Right cardiac atrium (tissue), 5 donors: Measurements from ENCODE around the gene RPL29. TPM values are rescaled to one million over a fixed set of nuclear protein-coding genes. Genes with fewer than 3 reads are reported as not detected.
A peak's percentile ranks its signal among the peaks of the same experiment; 100 is the strongest.

Source experiments
- ATAC-seq, 2 donors: fragments of 200-7000 bp; cut with Tn5 transposase; one replicate each; pipeline versions ENCODE4 v1.8.0 to v1.9.1; 2020; ENCODE audit warnings: moderate library complexity in 2 of 2, mild to moderate bottlenecking in 1 of 2
- DNase-seq, 3 donors: peaks; one replicate each; pipeline ENCODE4 v3.0.0-alpha.2; 2020
- H3K27ac ChIP-seq: one replicate; pipeline ENCODE4 v1.5.1; 2013; ENCODE audit warnings: mild to moderate bottlenecking, low read length, control low read depth, moderate library complexity
- H3K27me3 ChIP-seq: one replicate; pipeline ENCODE4 v1.6.1; 2013; ENCODE audit not compliant: control insufficient read depth, insufficient read depth
- H3K4me1 ChIP-seq: one replicate; pipeline ENCODE4 v1.6.1; 2013; ENCODE audit warnings: low read length; ENCODE audit not compliant: control insufficient read depth, insufficient read depth
- H3K4me3 ChIP-seq: one replicate; pipeline ENCODE4 v1.5.1; 2013; ENCODE audit warnings: low read length, control low read depth
- H3K9me3 ChIP-seq: one replicate; pipeline ENCODE4 v1.6.1; 2013; ENCODE audit warnings: low read length; ENCODE audit not compliant: control insufficient read depth
- WGBS: extraction: QIAGEN DNeasy Blood & Tissue Kit; methylation state at CpG from one replicate; pipeline ENCODE4 v1.1.7; 2013; 5-methylcytosine and 5-hydroxymethylcytosine counted together
- intact Hi-C, 4 donors: fragments of 100-400 bp; cut with DNase I; formaldehyde crosslinking; loops; one replicate each; pipeline versions ENCODE4 v1.11.0 to v1.14.0; 2022 to 2023
- polyA plus RNA-seq: library from polyadenylated mRNA; stranded (reverse); fragments of 200-250 nt; gene quantifications from one replicate; pipeline ENCODE4 v1.2.3, GENCODE V29; 2013
- total RNA-seq, 4 donors: library from RNA; stranded (reverse); fragmentation: NEBNext Ultra II Directional; extraction: Animal tissue kit (Norgen Biotek cat#: 25700); gene quantifications; one replicate each; pipeline ENCODE4 v1.2.1, GENCODE V29; 2021
- donor health status: healthy with polysubstance abuse.
- donor health status: DM: no; HTN: yes; CAD: no.
- donor health status: DM: no; HTN: no; CAD: no.
- donor health status: DM: no; HTN: yes; CAD: no; lungs with severe emphysema.
- donor health status: DM: yes; HTN: yes; CAD: no.

RPL29 gene
- total and polyA plus RNA-seq, 5 donors: 548 to 1,285 (median 645) TPM

DNA sequence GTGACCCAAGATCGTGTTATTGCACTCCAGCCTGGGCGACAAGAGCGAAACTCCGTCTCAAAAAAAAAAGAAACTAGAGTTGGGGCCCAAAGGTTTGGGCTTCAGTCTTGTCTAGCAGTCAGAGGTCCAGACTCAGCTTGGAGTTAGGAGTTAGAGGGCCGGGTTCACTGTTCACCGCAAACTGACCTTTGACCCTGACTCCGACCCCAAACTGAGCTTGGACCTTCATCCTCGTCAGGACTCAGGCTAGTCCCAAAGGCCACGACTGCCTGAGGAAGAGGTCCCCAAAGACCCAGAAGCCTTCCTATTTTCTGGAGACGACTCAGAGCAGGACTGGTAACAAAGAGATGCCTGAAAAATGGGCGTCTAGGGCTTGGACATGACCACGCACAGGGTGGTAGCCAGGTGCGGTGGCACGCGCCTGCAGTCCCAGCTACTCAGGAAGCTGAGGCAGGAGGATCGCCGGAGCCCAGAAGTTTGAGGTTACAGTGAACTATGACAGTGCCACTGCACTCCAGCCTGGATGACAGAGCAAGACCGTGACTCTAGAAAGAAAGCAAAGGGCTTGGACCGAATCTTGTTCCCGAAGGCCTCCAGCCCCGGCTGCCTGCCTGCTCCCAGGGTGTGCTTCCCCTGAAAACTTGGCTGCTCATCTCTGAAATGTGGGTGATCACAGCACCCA lies 22.8 kb upstream of the RPL29 start:
- no peak overlapping the region for H3K4me3 ChIP-seq
- H3K4me1 ChIP-seq: peaks cover 52% of the 10 kb centered on the region
- H3K27ac ChIP-seq: peak overlapping the region; percentile 98
- 87% methylated on average over 21 of the region's 21 CpGs for whole genome bisulfite sequencing
- no peak for ATAC-seq
- intact Hi-C loops: loop anchor here in 1 of 4 donors (5.0 kb wide), 1 partner anchor 34 kb away; no protein-coding TSS in a partner anchor
- H3K27me3 ChIP-seq: no peaks in the 10 kb centered on the region
- no peaks in the 10 kb centered on the region for H3K9me3 ChIP-seq
- DNase-seq: peak in 1 of 3 donors; percentile 28

DNA sequence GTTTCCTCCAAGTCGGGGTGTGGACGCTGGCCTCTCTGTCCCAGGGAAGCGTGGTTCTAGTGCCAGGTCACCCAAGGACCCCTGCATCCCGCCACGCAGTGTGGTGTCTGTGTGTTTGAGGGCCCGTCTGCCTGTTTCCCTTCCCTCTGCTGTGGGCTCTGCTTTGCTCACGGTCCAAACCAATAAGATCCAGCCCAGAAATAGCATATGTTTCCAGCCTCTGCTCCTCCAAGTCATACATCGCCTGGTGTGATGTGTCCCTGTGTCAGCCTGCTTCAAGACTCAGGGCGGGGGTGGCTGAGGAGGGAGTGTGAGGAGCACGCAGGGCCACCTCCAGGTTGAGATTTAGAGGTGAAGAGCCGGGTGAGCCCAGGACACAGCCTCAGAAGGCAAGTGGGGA lies 21.9 kb upstream of the RPL29 start:
- 47% methylated on average over 11 of the region's 11 CpGs for WGBS
- peaks cover 50% of the 10 kb centered on the region for H3K4me1 ChIP-seq
- DNase-seq (peak in 1 of 3 donors; percentile 55), ATAC-seq (peak in 1 of 2 donors; percentile 4)
- H3K27ac ChIP-seq: peak overlapping the region; percentile 26
- no peak overlapping the region for H3K4me3 ChIP-seq
- intact Hi-C loops: loop anchor here in 1 of 4 donors (5.0 kb wide), 1 partner anchor 35 kb away; no protein-coding TSS in a partner anchor
- no peaks in the 10 kb centered on the region for H3K27me3 ChIP-seq
- H3K9me3 ChIP-seq: no peaks in the 10 kb centered on the region

DNA sequence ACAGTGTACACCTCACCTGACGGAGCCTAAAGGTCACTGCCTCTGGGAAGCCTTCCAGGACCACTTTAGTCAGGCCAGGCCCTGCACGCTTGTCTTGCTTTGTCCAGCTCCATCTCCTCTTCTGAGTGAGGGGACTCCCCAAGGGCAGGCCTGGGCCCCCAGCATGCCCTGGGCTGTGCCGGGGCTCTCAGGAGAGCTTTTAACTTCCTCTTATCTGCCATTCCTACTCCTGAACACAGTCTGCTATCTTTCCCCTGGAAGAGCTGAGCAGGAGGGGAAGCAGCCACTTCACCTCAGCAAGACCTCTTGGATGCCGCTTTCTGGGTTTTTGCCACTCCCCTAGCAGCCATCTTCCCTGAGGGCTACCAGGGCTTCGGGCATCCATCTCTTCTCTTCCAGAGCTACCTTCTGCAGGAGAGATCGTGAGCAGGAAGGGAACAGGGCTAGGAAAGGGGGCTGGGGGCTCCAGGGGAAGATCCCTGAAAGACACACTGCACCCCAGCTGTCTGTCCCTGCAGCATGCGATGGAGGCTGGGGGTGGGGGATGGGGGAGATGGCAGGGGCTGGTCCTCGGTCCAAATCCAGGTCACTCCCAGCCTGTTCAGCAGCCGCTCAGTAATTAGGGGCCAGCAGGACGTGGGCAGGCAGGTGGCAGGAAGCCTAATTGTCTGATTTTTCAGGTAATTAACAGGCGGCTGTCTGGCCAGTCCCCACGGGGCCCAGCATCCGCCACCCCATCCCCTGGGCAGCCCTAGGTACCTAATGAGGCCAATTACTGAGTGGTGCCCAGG lies 19.9 kb upstream of the RPL29 start:
- WGBS: 84% methylated on average over 13 of the region's 13 CpGs
- no peak for ATAC-seq
- no peaks in the 10 kb centered on the region for H3K27me3 ChIP-seq
- H3K4me3 ChIP-seq: no peak overlapping the region
- H3K27ac ChIP-seq: no peak overlapping the region
- peaks cover 33% of the 10 kb centered on the region for H3K4me1 ChIP-seq
- H3K9me3 ChIP-seq: no peaks in the 10 kb centered on the region
- DNase-seq: no peak
- intact Hi-C loops: loop anchor here in 1 of 4 donors (5.0 kb wide), 1 partner anchor 37 kb away; no protein-coding TSS in a partner anchor

DNA sequence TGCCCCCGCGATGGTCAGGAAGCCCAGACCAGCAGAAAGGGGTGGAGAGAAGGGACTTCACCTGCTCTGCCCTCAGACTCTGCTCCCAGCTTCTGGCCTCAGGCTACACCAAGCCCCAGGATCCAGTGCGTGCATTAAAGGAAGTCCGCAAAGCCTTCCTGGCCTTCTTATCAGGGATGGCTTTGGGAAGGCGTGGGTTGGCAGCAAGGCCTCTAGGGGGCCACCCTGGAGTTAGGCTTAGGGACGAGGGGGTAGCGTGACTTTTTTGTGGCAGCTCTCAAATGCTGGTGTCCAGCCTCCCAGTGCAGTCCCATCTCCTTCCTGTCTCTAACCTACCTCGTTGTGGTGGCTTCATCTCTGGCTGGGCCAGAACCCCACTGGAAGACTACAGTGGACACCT lies 18.9 kb upstream of the RPL29 start:
- WGBS: 60% methylated on average over 8 of the region's 8 CpGs
- DNase-seq: no peak
- no peak overlapping the region for H3K4me3 ChIP-seq
- ATAC-seq: no peak
- H3K27me3 ChIP-seq: no peaks in the 10 kb centered on the region
- H3K4me1 ChIP-seq: peaks cover 23% of the 10 kb centered on the region
- no peak overlapping the region for H3K27ac ChIP-seq
- intact Hi-C loops: loop anchor here in 1 of 4 donors (5.0 kb wide), 1 partner anchor 38 kb away; no protein-coding TSS in a partner anchor
- H3K9me3 ChIP-seq: no peaks in the 10 kb centered on the region

DNA sequence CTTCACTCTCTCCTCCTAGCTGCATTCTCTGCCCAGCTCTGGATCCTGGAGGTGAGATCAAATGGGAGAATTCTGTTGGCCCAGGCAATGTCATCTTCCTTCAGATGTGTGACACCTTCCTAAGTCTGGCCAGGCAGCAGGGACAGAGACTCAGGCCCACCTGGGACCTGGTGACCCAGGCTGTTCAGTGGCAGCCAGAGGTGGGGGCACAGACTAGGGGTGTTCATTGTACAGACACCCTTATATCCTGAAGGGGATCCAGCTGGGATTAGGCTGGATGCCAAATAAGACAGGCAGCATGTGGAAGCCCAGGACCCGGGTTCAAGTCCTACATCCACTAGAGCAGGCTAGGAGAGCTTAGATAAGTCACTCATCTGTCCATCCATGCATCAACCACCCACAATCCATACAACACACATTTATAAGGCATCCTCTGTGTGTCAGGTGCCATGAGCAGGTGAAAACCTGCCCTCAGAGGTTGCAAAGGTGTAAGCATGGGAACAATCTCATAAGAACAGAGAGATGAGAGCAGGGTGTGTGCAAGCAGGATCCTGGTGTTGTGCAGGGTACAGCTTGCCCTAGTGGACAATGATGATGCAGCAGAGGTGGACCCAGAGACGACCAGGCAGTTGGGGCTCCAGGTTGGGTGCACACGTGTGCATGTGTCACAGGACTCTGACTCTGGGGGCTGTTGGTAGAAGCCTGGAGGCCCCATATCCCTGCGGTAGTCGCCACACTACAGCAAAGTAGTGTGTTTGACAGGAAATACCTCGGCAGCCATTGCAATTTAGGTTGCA lies 18.3 kb upstream of the RPL29 start:
- intact Hi-C loops: no loop called here
- Histone ChIP-seq H3K4me1 (peaks cover 18% of the 10 kb centered on the region), H3K27me3 (no peaks in the 10 kb centered on the region), H3K27ac (no peak overlapping the region), H3K9me3 (no peaks in the 10 kb centered on the region), H3K4me3 (no peak overlapping the region)
- 82% methylated on average over 6 of the region's 6 CpGs for WGBS
- ATAC-seq (no peak), DNase-seq (no peak)

DNA sequence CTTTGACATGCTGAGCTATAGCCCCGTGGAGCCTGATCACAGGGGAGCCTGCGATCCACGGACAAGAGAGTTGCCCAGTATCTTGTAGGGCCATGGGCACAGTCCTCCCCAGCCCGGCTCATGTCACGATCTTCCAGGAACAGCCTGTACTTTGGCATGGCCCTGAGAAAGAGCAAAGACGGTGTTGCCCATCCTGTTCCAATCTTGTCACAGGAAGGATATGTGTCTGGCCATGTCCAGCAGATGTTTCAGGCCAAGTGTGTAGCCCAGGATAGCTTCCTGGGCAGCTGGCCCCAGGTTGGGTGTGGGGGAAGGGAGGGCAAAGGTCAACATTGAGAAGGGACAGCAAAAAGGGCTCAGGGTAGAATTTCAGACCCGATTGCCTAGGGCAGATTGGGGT lies 17.0 kb upstream of the RPL29 start:
- intact Hi-C loops: no loop called here
- WGBS: 53% methylated on average over 7 of the region's 7 CpGs
- H3K27me3 ChIP-seq: no peaks in the 10 kb centered on the region
- ATAC-seq (peak in 1 of 2 donors; percentile 17), DNase-seq (no peak)
- H3K9me3 ChIP-seq: no peaks in the 10 kb centered on the region
- H3K4me1 ChIP-seq: peaks cover 13% of the 10 kb centered on the region
- no peak overlapping the region for H3K4me3 ChIP-seq
- no peak overlapping the region for H3K27ac ChIP-seq

DNA sequence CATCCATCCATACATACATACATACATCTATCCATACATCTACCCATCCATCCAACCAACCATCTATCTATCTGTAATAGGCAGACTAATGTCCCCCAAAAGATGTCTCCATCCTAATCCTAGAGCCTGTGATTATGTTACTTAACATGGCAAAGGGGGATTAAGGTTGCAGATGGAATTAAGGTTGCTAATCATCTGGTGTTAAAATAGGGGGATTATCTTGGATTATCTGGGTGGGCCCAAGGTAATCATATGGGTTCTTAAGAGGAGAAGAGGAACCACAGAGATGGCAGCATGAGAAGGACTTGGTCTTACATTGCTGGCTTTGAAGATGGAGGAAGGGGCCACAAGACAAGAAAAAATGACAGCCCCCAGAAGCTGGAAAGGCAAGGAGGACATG lies 14.7 kb upstream of the RPL29 start:
- Histone ChIP-seq H3K4me3 (no peak overlapping the region), H3K27me3 (no peaks in the 10 kb centered on the region), H3K9me3 (no peaks in the 10 kb centered on the region), H3K27ac (no peak overlapping the region), H3K4me1 (peaks cover 12% of the 10 kb centered on the region)
- ATAC-seq (no peak), DNase-seq (no peak)
- intact Hi-C loops: no loop called here

DNA sequence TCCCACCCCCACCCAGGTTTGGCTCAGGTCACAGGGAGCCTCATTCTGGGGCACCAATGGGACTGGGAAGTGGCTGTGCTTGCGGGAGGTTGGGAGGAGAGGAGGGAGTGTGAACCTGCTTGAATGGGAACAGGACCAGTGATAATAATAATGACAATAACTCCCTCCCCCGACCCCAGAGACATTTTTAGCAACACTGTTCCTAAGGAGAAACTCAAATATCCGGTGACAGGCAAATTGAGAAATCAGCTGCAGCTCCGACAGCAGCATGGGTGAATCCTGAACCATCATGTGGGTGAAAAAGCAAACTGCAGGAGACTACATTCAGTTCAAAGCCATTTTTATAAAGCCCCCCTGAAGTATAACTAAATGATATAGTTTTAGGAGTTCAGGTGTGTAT lies 11.6 kb upstream of the RPL29 start:
- Histone ChIP-seq H3K4me3 (no peak overlapping the region), H3K27ac (no peak overlapping the region), H3K4me1 (peaks cover 8% of the 10 kb centered on the region), H3K9me3 (no peaks in the 10 kb centered on the region), H3K27me3 (no peaks in the 10 kb centered on the region)
- ATAC-seq (no peak), DNase-seq (no peak)
- intact Hi-C loops: loop anchor here in 1 of 4 donors (10.0 kb wide), 1 partner anchor 268 kb away; the partner anchor contains the start of gene WDR82
- 40% methylated on average over 4 of the region's 4 CpGs for WGBS

DNA sequence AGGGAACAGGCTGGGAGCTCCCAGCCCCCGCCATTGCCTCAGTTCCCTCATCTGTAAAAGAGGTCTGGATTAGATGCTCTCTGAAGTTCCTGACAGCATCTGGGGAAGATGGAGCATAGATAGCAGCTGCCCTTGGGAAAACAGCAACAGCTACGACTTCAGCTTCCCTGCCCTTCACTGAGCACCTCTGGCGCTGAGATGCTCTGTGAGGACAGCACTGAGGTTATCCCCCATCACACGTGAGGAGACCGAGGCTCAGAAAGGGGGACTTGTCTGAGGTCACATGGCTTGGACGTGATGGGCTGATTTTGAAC lies 11.1 kb upstream of the RPL29 start:
- H3K27ac ChIP-seq: no peak overlapping the region
- intact Hi-C loops: loop anchor here in 1 of 4 donors (10.0 kb wide), 1 partner anchor 268 kb away; the partner anchor contains the start of gene WDR82
- H3K4me3 ChIP-seq: no peak overlapping the region
- WGBS: 67% methylated on average over 6 of the region's 6 CpGs
- no peaks in the 10 kb centered on the region for H3K27me3 ChIP-seq
- ATAC-seq: no peak
- peaks cover 8% of the 10 kb centered on the region for H3K4me1 ChIP-seq
- no peak for DNase-seq
- no peaks in the 10 kb centered on the region for H3K9me3 ChIP-seq

DNA sequence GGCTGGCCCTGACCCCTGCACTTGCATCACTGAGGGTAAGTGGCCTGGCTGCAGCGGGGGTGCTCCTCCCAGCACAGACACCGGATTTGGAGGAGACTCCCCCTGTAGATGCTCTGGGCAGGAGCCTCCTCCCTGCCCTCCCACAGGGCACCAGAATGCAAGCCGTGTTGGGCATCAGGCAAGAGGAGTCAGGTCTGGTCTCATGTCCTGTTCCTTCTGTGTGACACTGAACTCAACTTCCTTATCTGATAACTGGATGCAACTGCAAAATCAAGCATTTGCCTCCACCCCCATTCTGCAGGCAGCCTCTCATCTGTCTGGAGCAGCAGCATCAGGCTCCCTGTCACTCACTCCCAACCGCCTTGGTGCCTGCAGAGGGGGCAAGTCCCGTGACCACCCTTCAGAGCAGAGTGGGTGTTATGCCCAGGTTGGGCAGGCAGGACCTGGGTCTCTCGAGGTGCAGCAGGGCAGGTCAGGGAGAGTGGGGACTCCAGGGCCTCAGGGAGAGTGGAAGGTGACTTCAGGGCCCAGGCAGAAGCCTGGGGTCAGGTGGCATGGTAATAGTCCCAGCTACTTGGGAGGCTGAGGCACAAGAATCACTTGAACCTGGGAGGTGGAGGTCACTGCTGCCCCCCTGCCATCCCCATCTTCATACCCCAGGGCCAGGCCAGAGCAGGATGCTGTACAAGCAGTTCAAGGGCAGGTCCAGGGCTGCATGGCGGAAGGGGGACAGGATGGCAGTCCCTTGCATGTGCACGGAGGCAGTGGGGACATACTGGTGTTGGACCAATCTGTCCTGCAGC lies 10.5 kb upstream of the RPL29 start:
- 39% methylated on average over 8 of the region's 8 CpGs for WGBS

More for the DNA sequence above, 10.5 kb upstream of the RPL29 start:
- Histone ChIP-seq H3K4me3 (no peak overlapping the region), H3K4me1 (peaks cover 8% of the 10 kb centered on the region), H3K27ac (peak overlapping the region; percentile 31), H3K27me3 (no peaks in the 10 kb centered on the region), H3K9me3 (no peaks in the 10 kb centered on the region)
- DNase-seq (peak in 1 of 3 donors; percentile 47), ATAC-seq (peak; percentile 2 to 5)
- intact Hi-C loops: loop anchor here in 1 of 4 donors (10.0 kb wide), 1 partner anchor 269 kb away; the partner anchor contains the start of gene WDR82
